ENCODE results near the gene CCL18.

DNA sequence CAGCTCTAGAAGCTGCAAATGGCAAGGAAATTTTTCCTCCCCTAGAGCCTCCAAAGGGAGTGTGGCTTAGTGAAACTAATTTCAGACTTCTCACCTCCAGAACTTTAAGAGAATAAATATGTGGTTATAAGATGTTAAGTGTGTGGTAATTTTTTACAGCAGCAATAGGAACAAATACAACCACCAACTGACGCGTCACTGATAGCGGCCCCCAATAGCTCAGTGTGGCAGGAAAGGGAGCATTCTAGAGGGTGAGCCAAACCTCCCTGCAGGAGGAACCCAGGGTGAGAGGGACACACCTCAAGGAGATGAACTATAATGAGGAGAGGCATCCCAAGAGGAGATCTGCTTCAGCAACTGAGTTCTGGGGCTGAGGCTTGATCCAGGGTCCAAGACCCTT lies 43.6 kb downstream of the CCL18 start:
- TF ChIP-seq CTCF (IDR thresholded peaks at IDR 0.05; ENCODE audit: insufficient read depth, low read length, poor library complexity, severe bottlenecking) (no peak), EZH2phosphoT487 (conservative IDR thresholded peaks at IDR 0.05; ENCODE audit: low read length) (no peak)
